ENCODE data around the gene GPC5. TPM values are rescaled to one million over a fixed set of nuclear protein-coding genes. Genes with fewer than 3 reads are reported as not detected.

GPC5 gene
- polyA plus RNA-seq, 2 donors = not detected

DNA sequence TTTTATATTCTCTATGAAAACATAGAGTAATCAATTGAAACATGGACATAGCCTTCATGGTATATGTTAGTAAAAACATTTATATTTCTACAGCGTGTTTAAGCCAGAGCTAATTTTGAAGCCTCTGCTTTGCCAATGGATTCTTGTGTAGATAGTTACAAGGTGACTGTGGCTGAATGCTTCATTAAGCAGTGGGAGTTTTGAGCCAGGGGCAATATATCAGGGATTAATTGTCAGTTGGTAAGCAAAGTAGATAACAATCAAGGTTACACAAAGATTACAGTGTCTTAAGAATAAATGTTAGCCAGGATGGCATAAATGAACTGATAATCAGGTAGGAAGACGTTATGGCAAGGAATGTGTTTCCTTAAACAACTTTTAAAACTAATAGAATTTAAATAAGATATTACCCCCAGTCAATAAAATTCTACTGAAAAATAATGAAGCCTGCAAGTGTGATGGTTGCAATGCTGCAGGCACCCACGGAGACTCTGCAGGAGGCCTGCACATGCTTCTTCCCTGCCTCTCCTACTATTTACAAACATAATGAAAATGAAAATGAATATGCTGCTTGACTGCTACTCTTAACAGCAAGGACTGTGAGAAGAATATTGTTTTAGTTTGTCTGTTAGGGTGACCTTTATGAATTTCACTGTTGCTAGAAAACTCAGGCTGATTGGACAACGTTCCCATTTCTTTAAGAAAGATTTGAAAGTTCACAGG lies 588.5 kb downstream of the GPC5 start:
- Histone ChIP-seq H3K36me3 (ENCODE audit: control insufficient read depth in 2 of 2, insufficient read depth in 2 of 2, low read length in 1 of 2) (no peaks in the 10 kb centered on the region), H3K4me1 (ENCODE audit: control insufficient read depth in 2 of 2, insufficient read depth in 2 of 2, low read length in 1 of 2) (no peaks in the 10 kb centered on the region), H3K27ac (ENCODE audit: low read depth in 2 of 2, low read length in 1 of 2) (no peak overlapping the region), H3K4me3 (ENCODE audit: low read depth in 1 of 2, low read length in 2 of 2) (no peak overlapping the region), H3K27me3 (ENCODE audit: control insufficient read depth in 1 of 2, insufficient read depth in 2 of 2, low read length in 2 of 2) (no peaks in the 10 kb centered on the region), H3K9me3 (ENCODE audit: control insufficient read depth in 2 of 2, insufficient read depth in 1 of 2, low read depth in 1 of 2, low read length in 1 of 2) (no peaks in the 10 kb centered on the region)
- WGBS, 2 donors = 47 to 56% methylated on average over 4 of the region's 4 CpGs

DNA sequence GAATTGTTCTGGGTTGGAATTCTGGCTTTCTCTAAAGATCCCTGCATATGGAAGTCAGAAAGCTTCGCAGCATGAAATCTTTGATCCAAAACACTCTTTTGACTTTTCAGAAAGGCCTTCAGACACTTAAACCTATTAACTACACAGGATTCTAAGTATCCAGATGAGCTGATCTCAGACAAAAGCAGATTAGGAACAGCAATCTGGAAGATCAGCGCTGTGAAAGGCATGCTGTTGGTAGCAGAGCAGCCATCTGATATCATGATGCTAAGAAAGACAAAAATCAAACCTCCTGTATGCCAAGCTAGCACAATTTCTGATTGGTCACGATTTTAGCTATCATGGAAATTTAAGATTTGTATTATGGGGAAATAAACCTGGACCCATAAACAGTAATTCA lies 589.9 kb downstream of the GPC5 start:
- H3K9me3 ChIP-seq (ENCODE audit: control insufficient read depth in 2 of 2, insufficient read depth in 1 of 2, low read depth in 1 of 2, low read length in 1 of 2) = no peaks in the 10 kb centered on the region
- H3K27me3 ChIP-seq (ENCODE audit: control insufficient read depth in 1 of 2, insufficient read depth in 2 of 2, low read length in 2 of 2) = no peaks in the 10 kb centered on the region
- H3K4me3 ChIP-seq (ENCODE audit: low read depth in 1 of 2, low read length in 2 of 2) = no peak overlapping the region
- no peak overlapping the region for H3K27ac ChIP-seq (ENCODE audit: low read depth in 2 of 2, low read length in 1 of 2)
- 72 to 73% methylated on average over 3 of the region's 3 CpGs for WGBS, 2 donors
- no peaks in the 10 kb centered on the region for H3K36me3 ChIP-seq (ENCODE audit: control insufficient read depth in 2 of 2, insufficient read depth in 2 of 2, low read length in 1 of 2)
- no peaks in the 10 kb centered on the region for H3K4me1 ChIP-seq (ENCODE audit: control insufficient read depth in 2 of 2, insufficient read depth in 2 of 2, low read length in 1 of 2)

DNA sequence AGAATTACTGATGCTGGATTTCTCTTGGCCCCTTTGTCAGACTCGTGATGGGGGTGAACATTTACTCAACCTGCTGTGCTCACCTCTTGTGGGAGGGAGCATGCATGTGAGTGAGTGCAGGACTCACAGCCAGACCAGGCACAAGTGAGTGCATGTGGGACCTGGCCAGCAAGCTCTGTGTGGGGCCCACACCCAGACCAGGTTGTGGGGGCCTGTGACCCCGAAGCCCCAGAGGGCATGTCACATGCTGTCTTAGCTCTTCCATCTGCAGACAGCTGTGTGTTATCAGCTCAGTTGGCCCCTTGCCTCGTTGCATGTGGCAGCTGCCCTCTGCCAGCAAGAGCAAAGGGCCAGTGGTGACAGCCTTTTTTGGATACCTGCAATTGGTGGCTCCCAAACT lies 614.4 kb downstream of the GPC5 start:
- Histone ChIP-seq H3K9me3 (ENCODE audit: control insufficient read depth in 2 of 2, insufficient read depth in 1 of 2, low read depth in 1 of 2, low read length in 1 of 2) (peaks cover 0 to 9% of the 10 kb centered on the region in 2 donors), H3K4me1 (ENCODE audit: control insufficient read depth in 2 of 2, insufficient read depth in 2 of 2, low read length in 1 of 2) (no peaks in the 10 kb centered on the region), H3K4me3 (ENCODE audit: low read depth in 1 of 2, low read length in 2 of 2) (no peak overlapping the region), H3K27me3 (ENCODE audit: control insufficient read depth in 1 of 2, insufficient read depth in 2 of 2, low read length in 2 of 2) (no peaks in the 10 kb centered on the region), H3K27ac (ENCODE audit: low read depth in 2 of 2, low read length in 1 of 2) (no peak overlapping the region), H3K36me3 (ENCODE audit: control insufficient read depth in 2 of 2, insufficient read depth in 2 of 2, low read length in 1 of 2) (no peaks in the 10 kb centered on the region)
- 51 to 57% methylated on average over 3 of the region's 3 CpGs for WGBS, 2 donors

DNA sequence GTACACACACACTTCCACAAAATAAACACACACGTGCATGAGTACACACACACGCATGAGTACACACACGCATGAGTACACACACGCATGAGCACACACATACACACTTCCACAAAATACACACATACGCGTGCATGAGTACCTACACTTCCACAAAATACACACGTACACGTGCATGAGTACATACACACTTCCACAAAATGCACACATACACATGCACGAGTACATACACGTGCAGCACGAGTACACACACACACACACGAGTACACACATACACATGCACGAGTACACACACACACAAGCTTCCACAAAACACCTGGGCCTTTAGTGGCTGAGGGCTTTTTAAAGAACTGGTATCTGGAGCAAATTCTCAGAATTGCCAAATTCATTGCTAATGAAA lies 619.3 kb downstream of the GPC5 start:
- no peaks in the 10 kb centered on the region for H3K4me1 ChIP-seq (ENCODE audit: control insufficient read depth in 2 of 2, insufficient read depth in 2 of 2, low read length in 1 of 2)
- WGBS, 2 donors = 91% methylated on average over 13 of the region's 13 CpGs
- H3K9me3 ChIP-seq (ENCODE audit: control insufficient read depth in 2 of 2, insufficient read depth in 1 of 2, low read depth in 1 of 2, low read length in 1 of 2) = peaks cover 0 to 8% of the 10 kb centered on the region in 2 donors
- no peaks in the 10 kb centered on the region for H3K27me3 ChIP-seq (ENCODE audit: control insufficient read depth in 1 of 2, insufficient read depth in 2 of 2, low read length in 2 of 2)
- no peak overlapping the region for H3K4me3 ChIP-seq (ENCODE audit: low read depth in 1 of 2, low read length in 2 of 2)
- no peak overlapping the region for H3K27ac ChIP-seq (ENCODE audit: low read depth in 2 of 2, low read length in 1 of 2)
- no peaks in the 10 kb centered on the region for H3K36me3 ChIP-seq (ENCODE audit: control insufficient read depth in 2 of 2, insufficient read depth in 2 of 2, low read length in 1 of 2)

DNA sequence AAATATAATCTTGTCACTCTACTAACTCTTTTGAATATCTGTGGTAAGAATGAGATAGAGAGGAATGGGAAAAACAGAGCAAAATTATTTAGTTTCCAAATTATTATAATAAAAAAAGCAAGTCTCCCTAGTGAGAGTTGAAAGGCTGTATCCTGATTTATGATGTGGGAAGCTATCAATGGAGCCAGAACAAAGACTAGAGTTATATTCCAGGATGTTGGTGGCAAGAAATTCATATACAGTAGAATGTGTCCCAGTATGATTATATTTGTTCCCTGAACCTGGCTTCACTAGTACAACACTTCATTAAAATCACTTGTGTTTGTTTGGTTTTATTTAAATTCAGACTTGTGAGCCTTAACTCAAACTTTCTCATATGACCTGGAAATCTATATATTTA lies 630.3 kb downstream of the GPC5 start:
- no peaks in the 10 kb centered on the region for H3K9me3 ChIP-seq (ENCODE audit: control insufficient read depth in 2 of 2, insufficient read depth in 1 of 2, low read depth in 1 of 2, low read length in 1 of 2)
- no peak overlapping the region for H3K4me3 ChIP-seq (ENCODE audit: low read depth in 1 of 2, low read length in 2 of 2)
- H3K27ac ChIP-seq (ENCODE audit: low read depth in 2 of 2, low read length in 1 of 2) = no peak overlapping the region
- H3K36me3 ChIP-seq (ENCODE audit: control insufficient read depth in 2 of 2, insufficient read depth in 2 of 2, low read length in 1 of 2) = no peaks in the 10 kb centered on the region
- no peaks in the 10 kb centered on the region for H3K27me3 ChIP-seq (ENCODE audit: control insufficient read depth in 1 of 2, insufficient read depth in 2 of 2, low read length in 2 of 2)
- no peaks in the 10 kb centered on the region for H3K4me1 ChIP-seq (ENCODE audit: control insufficient read depth in 2 of 2, insufficient read depth in 2 of 2, low read length in 1 of 2)

DNA sequence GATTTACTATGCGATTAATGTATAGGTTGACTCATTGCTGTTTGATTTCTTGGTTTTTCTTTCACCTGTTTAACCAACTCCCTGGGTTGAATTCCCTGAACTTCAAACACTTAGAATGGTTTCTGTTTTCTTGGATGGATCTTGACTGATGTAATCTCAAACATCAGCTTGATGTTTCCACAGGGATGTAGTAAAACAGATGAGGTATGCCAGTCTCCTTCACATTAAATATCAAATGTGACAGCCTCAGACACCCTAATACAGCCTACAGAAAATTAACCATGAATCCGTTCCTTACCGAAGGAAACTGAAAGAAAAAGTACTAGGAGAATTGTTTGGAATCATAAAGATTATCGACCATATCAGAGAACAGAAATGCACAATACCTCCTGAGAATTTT lies 631.2 kb downstream of the GPC5 start:
- H3K36me3 ChIP-seq (ENCODE audit: control insufficient read depth in 2 of 2, insufficient read depth in 2 of 2, low read length in 1 of 2) = no peaks in the 10 kb centered on the region
- 85 to 90% methylated on average over 4 of the region's 4 CpGs for WGBS, 2 donors
- H3K4me3 ChIP-seq (ENCODE audit: low read depth in 1 of 2, low read length in 2 of 2) = no peak overlapping the region
- no peaks in the 10 kb centered on the region for H3K27me3 ChIP-seq (ENCODE audit: control insufficient read depth in 1 of 2, insufficient read depth in 2 of 2, low read length in 2 of 2)
- H3K4me1 ChIP-seq (ENCODE audit: control insufficient read depth in 2 of 2, insufficient read depth in 2 of 2, low read length in 1 of 2) = no peaks in the 10 kb centered on the region
- H3K9me3 ChIP-seq (ENCODE audit: control insufficient read depth in 2 of 2, insufficient read depth in 1 of 2, low read depth in 1 of 2, low read length in 1 of 2) = no peaks in the 10 kb centered on the region
- H3K27ac ChIP-seq (ENCODE audit: low read depth in 2 of 2, low read length in 1 of 2) = no peak overlapping the region

DNA sequence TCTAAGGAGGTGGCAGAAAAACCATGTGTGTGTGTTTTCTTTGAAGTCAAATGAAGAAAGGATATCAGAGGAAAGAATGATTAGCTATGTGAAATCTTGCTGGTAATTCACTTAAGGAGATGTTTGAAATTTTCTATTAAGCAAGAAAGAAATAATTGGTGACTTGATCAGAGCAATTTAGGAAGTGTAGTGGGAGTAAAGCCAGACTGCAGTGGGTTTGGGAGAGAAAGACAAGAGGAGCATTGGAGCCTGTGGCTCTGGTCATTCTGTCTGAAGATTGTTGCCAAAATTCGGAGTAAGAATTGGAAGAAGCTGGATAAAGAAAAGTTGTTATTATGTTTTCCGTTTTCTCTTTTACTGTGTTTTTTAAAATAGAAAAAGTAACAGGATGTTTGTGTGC lies 640.5 kb downstream of the GPC5 start:
- H3K27ac ChIP-seq (ENCODE audit: low read depth in 2 of 2, low read length in 1 of 2) = no peak overlapping the region
- no peak overlapping the region for H3K4me3 ChIP-seq (ENCODE audit: low read depth in 1 of 2, low read length in 2 of 2)
- H3K27me3 ChIP-seq (ENCODE audit: control insufficient read depth in 1 of 2, insufficient read depth in 2 of 2, low read length in 2 of 2) = no peaks in the 10 kb centered on the region
- no peaks in the 10 kb centered on the region for H3K4me1 ChIP-seq (ENCODE audit: control insufficient read depth in 2 of 2, insufficient read depth in 2 of 2, low read length in 1 of 2)
- H3K9me3 ChIP-seq (ENCODE audit: control insufficient read depth in 2 of 2, insufficient read depth in 1 of 2, low read depth in 1 of 2, low read length in 1 of 2) = no peaks in the 10 kb centered on the region
- H3K36me3 ChIP-seq (ENCODE audit: control insufficient read depth in 2 of 2, insufficient read depth in 2 of 2, low read length in 1 of 2) = no peaks in the 10 kb centered on the region
- 80 to 83% methylated on average over 2 of the region's 2 CpGs for WGBS, 2 donors

DNA sequence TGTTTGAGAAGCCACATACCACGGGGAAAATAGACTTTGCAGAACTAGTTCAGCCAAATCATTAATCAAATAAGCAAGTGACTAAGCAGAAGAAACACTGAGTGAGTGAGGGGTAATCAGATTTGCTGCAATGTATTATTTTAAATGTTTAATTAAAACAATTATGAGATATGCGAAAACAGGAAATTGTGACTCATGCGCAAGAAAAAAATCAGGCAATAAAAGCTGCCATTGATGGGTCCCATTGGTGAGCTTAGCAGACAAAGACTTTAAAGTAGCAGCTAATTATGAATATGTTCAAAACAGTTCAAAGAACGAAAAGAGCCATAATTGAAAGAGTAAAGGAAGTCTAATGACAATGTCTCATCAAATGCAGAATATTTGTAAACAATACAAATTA lies 644.1 kb downstream of the GPC5 start:
- Histone ChIP-seq H3K27me3 (ENCODE audit: control insufficient read depth in 1 of 2, insufficient read depth in 2 of 2, low read length in 2 of 2) (no peaks in the 10 kb centered on the region), H3K27ac (ENCODE audit: low read depth in 2 of 2, low read length in 1 of 2) (no peak overlapping the region), H3K9me3 (ENCODE audit: control insufficient read depth in 2 of 2, insufficient read depth in 1 of 2, low read depth in 1 of 2, low read length in 1 of 2) (no peaks in the 10 kb centered on the region), H3K4me1 (ENCODE audit: control insufficient read depth in 2 of 2, insufficient read depth in 2 of 2, low read length in 1 of 2) (no peaks in the 10 kb centered on the region), H3K36me3 (ENCODE audit: control insufficient read depth in 2 of 2, insufficient read depth in 2 of 2, low read length in 1 of 2) (no peaks in the 10 kb centered on the region), H3K4me3 (ENCODE audit: low read depth in 1 of 2, low read length in 2 of 2) (no peak overlapping the region)
- WGBS, 2 donors = 64 to 65% methylated on average over 4 of the region's 4 CpGs

DNA sequence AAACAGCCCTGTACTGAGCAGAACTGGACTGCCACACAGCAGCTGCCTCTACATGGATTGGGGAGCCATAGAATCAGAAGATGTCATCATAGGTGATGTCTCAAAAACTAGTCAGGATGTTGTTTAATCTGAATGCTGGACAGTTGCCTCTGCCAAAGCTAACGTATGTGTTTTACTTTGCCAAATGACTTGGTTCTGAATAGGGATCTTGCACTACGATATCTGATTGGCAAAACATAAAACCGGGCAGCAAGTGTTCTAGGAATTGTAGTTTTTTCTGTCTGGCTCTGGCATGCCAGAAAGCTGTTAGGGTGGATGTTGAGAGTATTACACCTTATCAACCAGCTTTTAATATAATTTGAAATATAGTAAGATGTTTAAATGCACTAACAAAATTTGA lies 645.9 kb downstream of the GPC5 start:
- Histone ChIP-seq H3K4me1 (ENCODE audit: control insufficient read depth in 2 of 2, insufficient read depth in 2 of 2, low read length in 1 of 2) (no peaks in the 10 kb centered on the region), H3K27ac (ENCODE audit: low read depth in 2 of 2, low read length in 1 of 2) (no peak overlapping the region), H3K9me3 (ENCODE audit: control insufficient read depth in 2 of 2, insufficient read depth in 1 of 2, low read depth in 1 of 2, low read length in 1 of 2) (no peaks in the 10 kb centered on the region), H3K4me3 (ENCODE audit: low read depth in 1 of 2, low read length in 2 of 2) (no peak overlapping the region), H3K36me3 (ENCODE audit: control insufficient read depth in 2 of 2, insufficient read depth in 2 of 2, low read length in 1 of 2) (no peaks in the 10 kb centered on the region), H3K27me3 (ENCODE audit: control insufficient read depth in 1 of 2, insufficient read depth in 2 of 2, low read length in 2 of 2) (no peaks in the 10 kb centered on the region)
- WGBS, 2 donors = 61 to 66% methylated on average over 3 of the region's 3 CpGs

DNA sequence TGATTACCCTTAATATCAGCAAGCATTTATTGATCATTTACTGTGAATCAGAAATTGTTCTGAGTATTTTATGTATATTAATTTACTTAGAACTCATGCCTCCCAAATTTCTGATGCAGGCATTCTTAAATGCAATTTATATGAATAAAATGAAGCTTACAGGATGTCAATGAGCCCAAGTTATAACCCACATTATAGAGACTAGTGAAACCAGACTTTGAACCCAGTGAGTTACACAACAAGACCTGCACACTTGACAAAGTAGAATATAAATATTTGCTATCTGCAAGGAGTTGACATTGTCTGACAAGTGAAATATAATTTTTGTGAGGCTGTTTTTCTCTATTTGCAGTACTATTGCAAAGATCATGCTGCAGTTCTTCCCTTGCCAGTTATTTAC lies 656.0 kb downstream of the GPC5 start:
- Histone ChIP-seq H3K4me1 (ENCODE audit: control insufficient read depth in 2 of 2, insufficient read depth in 2 of 2, low read length in 1 of 2) (no peaks in the 10 kb centered on the region), H3K9me3 (ENCODE audit: control insufficient read depth in 2 of 2, insufficient read depth in 1 of 2, low read depth in 1 of 2, low read length in 1 of 2) (no peaks in the 10 kb centered on the region), H3K36me3 (ENCODE audit: control insufficient read depth in 2 of 2, insufficient read depth in 2 of 2, low read length in 1 of 2) (no peaks in the 10 kb centered on the region), H3K4me3 (ENCODE audit: low read depth in 1 of 2, low read length in 2 of 2) (no peak overlapping the region), H3K27ac (ENCODE audit: low read depth in 2 of 2, low read length in 1 of 2) (no peak overlapping the region), H3K27me3 (ENCODE audit: control insufficient read depth in 1 of 2, insufficient read depth in 2 of 2, low read length in 2 of 2) (no peaks in the 10 kb centered on the region)

All from esophagus (tissue), 2 donors.